HUDEP-2 (cell line): Measurements from ENCODE around the gene MYEOV.

Experiments
- DNase-seq, 76 experiments: peaks; one replicate each; lab custom pipeline; 2025; ENCODE audit not compliant: unreplicated experiment in 76 of 76; lab: John Stamatoyannopoulos, UW

MYEOV gene

DNA sequence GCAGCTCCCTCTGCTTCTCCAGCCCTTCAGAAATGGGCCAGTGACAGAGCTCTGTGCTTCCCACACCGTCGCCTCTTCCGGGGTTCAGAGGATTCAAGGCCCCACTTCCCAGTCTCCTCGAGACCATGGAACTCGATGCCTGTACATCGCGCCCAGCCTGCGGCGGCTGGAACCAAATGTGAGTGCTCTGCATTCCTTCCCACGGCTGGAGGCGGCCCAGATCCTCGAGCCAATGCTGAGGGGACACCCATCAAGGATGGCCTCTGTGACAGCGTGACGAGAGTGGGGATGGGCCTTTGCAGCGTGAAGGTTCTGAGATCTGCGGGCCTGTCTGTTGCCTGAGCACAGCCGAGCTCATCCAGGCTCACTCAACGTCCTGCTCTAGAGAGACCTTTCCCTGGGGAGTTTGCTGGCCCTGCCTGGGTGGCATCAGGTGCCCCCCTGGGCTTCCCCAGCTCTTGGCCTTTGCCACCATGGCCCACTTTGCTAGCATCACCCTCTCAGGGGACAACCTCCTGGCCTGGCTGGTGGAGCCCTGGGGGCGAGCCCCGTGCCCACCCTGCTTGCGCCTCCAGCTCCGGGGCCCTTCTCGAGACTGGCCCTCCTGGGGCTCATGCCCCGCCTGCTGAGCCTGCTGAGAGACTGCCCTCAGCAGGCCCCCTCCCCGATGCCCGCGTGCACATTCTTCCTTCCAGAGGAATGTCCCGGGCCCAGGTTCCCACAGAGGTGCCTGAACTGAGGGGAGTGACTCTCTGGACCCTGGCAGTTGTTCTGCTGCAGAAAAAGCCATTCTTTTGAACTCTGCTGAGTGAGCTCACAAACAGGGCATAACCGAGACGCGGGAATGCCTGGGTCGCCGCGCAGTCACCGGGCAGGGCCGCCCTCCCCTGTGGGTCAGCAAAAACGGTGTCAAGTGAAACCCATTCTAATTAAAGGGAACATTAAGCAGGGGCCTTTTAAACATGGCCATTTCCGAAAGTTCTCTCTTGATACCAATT, 7.3 kb upstream of the MYEOV start:
- DNase-seq: no peak

DNA sequence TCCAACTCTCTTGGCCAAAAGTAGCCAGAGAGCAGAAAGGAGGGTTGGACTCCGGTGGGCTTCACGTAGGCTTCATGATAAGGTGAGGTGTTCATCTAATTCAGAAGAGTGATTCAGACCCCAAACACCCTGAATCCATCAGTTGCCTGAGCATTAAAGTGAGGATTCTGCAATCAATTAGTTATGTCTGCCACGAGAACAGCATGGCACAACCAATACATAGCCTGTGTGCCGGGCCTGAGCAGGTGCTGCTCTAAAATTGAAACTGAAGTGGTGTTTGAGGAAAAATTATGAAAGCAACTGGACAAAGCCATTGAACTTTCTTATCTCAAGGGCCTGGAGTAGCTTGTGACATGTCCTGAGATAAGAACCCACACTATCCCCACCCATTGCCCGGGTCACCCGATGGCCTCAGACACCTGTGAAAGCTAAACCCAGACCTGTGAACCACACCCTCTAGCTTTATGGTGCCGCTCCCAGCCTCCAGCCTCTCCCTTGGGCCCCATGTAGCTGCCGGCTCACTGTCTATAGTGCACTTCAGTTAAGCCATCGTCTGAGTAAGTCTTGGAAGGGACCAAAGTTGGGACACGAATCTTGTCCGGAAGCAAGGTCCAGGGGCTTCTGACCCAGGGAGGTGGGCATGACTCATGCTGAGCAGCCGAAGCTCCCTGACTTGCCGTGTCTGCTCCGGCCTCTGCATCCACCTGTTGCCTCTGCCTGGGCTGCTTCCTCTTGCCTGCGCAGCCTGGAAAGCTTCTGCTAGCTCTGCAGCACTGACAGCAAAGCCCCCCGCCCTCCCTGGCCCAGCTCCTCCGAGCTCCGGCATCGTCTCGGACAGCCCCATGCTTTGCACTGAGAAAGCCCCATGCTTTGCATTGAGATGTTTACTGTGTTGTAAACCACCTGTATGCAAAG, 5.7 kb upstream of the MYEOV start:
- no peak for DNase-seq

DNA sequence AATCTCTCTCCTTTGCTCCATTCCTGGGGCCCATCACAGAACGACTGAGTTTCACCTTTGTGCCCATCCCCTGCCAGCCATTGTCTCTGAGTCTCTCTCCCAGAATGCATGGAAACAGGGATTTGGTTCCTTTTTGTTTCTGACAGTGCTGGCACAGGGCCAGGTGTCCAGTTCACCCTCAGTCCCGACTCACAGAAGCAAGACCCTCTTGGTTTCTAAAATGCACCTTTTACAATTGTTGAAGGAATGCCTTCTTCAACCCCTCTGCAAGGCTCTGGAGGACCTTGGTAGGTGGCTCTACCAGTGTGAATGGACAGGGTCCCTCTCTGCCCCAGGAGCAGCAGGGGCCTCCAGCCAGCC, 5.1 kb upstream of the MYEOV start:
- no peak for DNase-seq

DNA sequence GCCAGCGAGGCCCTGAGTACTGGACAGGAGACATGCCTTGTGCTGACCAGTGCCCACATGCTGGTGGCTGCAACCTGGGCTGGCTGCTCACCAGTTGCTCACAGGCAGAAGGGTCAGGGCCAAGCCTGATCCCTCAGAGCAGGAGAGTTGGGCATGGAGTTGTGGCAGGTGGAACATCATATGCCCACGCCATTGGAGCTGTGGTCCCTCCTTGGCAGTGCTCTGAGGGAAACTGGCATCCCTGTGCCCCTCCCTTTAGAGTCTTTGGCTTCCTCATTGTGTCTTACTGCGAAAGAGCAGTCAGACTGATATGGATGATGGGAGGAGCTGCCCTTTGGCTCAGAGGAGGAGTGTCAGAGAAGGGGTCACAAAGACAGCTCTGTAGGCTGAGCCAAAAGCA, 3.1 kb upstream of the MYEOV start:
- no peak for DNase-seq

DNA sequence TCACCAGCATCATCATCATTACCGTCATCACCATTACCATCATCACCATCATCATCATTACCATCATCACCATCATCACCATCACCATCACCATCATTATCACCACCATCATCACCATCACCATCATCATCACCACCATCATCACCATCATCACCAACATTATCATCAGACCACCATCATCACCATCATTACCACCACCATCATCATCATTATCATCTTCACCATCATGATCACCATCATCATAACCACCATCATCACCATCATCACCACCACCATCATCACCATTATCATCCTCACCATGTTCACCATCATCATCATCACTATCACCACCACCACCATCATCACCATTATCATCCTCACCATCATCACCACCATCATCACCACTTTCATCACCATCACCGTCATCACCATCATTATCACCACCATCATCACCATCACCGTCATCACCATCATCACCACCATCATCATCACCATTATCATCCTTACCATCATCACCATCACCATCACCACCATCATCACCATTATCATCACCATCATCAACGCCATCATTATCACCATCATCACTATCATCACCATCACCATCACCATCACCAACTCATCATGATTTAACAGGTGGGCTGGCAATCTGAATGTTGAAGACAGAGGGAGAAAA, 2.4 kb upstream of the MYEOV start:
- no peak for DNase-seq

DNA sequence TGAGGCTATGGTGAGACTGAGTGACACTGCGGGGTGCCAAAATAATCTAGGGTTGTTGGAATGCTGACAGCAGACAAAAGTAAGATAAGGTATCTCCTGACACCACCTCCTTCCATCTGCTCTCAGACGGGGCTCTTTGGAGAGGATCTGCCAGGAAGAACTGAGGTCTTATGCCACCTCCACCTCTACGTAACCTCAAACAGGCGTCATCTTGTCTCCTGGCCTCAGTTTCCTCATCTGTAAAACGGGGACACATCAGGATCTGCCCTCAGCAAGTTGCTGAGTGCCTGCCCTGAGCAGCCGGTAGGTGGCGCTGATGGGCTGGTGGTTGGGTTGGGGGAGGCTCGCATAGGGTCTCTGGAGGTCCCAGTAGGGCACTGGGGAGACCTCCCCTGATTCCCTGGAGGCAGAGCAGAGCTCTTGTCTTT, 1.7 kb upstream of the MYEOV start:
- peak in 32 of 76 experiments; percentile 4 to 47 (median 19) for DNase-seq

DNA sequence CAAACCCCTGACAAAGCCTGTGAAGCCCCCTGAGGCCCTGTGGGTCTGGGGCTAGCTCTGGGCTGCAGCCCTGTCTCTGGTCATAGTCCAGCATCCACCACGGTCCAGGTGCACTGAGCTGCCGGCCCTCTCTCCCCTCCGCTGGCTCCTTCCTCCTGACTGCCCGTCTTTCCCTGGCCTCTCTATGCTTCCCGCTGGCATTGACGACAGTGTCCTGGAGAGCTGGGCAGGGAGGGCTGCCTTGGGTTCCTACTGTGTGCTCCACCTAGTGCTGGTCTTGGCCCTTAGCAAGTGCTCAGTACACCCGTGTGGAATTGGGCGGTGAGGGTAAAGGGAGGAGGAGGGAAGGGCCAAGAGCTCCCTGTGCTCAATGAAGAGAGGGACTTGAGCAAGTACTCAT, 868 bp upstream of the MYEOV start:
- peak in 2 of 76 experiments; percentile 8 to 10 for DNase-seq

DNA sequence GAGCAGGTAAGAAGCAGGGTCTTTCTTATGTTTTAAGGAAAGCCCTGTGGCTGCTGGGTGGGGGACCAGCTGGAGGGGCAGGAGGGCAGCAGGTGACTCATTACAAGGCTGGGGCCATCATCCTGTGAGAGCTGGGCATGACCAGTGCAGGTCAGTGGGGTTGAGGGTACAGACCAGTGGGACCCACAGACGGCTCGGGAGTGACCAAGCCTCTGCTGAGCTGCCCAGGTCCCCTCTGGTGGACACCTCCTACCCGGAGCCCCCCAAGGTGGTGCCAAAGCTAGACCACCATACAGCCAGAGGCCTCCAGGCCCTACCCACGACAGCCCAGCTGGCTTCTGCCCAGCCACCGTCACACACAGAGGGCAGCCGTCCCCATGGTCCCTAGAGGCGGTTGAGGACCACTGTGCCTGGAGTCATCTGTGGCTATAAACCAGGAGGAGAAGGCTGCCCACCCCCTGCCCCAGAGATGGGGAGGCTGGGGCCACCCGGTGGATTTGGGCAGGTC, 670 bp downstream of the MYEOV start:
- DNase-seq: no peak

DNA sequence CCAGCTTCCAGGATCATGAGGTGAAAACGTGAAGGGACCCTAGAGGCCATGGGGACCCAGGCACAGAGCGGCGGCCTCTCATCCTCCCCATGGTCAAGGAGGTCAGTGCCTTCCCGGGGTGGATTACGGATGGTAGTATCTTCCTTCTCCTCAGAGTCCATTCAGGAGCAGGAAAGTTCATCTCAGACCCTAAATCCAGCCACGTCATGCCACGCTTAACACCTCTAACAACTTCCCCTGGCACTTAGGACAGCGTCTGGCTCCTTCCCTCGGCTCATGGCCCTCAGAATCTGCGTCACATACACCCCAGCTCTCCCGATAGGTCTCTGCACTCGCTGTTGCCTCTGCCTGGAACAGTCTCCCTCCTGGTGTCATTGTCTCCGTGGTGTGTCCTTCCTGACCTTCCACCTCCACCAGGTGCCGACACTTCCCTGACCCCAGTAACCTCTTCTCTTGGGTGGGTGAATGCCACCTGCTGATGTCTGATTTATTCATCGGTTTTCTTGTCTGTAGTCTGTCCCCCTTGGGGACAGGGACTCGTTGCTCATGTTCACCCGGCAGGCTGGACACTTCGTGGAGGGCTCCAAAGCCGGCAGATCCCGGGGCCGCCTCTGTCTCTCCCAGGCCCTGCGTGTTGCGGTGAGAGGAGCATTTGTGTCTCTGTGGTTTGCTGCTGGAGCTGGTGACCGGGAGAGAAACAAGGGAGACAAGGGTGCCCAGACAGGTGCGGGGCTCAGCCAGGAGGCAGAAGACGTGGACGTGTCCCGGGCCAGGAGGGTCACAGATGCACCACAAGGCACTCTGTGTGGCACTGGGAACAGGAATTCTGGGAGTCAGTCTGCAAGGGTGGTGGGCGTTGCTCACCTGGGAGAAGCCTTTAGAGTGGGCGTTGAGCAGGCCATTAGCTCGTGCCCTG, 1.4 kb downstream of the MYEOV start:
- DNase-seq: no peak

DNA sequence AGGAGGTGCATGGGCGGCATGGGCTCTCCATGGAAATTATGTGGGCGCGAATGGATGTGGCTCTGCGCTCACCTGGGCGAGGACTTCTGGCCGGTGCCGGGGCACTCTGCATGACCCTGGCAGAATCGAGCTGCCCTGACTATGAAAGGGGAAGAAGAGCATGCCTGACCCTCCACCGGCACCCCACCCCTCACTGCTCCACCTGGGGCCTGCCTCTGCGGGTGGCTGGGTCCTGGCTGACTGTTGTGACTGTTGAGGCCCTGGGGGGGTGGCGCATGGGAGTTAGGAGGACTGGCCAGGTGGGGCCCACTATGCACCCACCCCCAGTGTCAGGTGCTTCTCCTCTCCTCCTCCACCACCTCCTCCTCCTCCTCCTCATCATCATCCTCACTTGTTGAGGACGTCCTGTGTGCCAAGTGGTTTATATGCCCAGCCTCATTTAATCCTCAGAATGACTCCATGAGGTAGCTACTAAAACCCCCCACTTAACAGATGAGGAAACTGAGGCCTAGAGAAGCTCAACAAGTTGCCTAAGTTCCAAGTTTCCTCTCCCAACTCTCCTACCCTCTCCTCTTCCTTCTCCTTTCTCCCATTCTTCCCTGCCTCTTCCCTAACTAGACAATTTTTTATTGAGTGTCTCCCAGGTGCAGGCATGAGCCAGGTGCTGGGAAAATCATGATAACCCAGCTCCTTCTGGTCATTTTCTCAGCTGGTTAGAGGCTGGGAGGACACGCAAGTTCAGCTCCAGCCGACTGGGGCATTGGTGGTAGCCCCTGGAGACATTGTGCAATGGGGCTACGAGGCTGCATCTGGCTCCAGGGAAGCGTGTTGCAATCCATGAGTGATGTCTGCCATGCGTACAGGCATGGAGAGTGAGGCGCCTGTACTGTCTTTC, 2.3 kb downstream of the MYEOV start:
- DNase-seq: no peak

DNA sequence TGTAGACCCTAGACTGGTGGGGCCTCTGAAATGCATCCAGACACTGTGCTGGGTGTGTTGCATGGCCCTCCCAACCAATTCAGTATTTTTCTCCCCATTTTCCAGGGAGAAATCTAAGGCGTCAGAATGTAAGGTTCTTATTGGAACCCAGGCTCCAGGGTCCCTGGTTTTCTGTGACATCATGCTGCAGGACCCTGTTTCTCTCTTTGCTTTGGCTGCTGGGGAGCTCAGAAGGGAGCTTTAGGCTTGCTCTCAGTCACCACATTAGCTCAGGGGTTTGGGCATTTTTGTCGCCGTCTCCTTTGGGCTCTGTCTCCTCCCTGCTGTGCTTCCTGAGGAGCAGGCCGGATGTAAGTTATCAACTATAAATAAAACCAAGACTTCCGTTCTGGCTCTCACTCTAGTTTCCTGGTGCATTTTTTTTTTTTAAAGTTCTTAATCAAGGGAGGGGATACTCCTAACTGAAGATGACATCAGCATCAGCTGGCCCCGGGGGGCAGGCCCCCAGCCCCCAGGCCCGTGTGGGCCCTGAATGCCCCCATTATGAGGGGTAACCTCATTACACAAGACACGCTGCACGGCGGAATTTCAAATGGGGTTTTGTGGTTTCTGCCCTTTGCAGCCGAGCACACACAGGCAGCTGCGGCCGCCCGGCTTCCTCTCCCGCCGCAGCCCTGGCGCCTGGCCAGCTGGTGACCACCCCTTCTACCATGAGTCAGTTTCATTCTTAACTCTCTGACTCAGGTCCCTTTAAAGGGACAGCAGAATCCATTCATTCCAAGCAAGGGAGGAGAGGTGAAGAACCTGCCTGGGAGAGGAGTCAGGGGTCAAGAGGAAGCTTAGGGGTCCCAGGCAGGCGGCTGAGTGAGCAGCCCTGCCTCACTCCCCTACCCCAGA, 3.2 kb downstream of the MYEOV start:
- DNase-seq: peak in 72 of 76 experiments; percentile 18 to 89 (median 76)

DNA sequence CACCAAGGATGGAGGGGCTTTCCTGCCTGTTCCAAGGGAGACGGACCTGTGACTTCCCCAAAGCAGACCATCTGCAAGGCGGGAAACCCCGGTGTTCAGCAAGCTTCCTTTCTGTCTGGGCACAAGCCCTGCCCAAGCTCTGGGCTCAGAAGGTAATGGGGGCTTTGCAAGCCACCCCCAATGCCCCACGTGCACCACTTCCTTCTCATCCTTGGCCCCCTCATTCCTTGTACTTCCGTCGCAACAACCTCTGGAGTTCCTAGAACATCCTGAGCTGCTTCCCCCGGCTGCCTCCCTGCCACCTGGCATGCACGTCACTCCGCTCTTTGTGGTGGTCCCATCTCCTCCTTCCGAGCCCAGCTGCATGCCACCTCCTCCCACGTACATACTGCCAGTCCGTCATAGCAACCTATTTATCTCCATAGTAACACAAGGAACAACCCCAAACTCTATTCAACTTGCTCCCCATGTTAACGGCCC, 3.9 kb downstream of the MYEOV start:
- DNase-seq: no peak

DNA sequence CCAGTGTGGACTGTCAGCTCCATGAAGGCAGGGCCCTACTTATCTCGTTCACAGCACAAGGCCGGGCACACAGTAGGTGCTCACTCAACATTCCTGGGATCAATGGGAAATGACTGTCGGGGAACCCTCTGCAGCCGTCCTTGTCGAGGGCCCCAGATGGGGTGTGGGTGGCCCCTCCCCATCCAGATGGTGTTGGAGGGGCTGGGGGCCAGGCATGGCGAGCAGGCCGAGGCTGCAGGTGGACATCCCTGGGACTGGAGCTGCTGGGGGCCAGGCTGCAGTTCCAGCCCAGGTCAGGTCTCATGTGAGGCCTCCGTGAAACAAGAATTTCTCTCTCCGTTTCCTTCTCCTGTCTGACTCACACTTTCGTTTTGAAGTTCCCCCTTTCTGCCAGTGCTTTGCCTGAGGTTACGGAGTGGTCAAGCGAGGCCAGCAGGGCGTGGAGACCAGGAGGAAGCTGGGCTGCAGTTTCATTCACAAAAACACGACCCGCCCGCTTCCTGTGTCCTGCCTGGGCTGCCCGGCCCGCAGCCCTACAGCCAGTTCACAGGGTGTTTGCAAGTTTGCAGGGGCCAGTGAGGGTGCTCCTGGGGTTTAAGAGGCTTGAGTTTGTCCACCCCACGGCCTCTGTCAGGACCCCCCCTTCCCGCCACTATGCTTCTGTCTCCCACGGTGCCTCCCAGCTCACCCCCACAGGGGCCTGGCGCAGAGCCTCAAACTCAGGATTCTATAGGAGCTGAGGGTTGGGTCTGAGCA, 4.5 kb downstream of the MYEOV start:
- DNase-seq: peak in 23 of 76 experiments; percentile 6 to 51 (median 20)

DNA sequence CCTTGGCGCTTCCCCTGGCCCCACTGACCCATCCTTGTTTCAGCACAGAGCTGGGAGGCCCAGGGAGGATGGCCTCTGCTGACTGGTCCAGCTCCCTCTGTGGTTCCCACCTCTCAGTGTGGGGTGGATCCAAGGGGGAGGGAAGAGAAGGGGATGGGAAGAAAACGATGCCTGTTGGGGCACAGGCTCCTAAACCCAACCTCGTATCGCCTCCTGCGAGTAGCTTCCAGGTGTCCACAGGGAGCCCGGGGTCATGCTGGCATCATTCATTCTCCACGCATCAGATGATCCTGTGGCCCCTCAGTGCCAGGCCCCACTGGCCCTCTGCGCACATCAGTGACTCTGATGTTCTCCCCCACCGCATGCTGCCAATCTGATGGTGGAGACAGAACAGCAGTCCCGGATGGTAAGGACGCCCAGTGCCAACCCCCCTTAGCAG, 5.1 kb downstream of the MYEOV start:
- DNase-seq: no peak

DNA sequence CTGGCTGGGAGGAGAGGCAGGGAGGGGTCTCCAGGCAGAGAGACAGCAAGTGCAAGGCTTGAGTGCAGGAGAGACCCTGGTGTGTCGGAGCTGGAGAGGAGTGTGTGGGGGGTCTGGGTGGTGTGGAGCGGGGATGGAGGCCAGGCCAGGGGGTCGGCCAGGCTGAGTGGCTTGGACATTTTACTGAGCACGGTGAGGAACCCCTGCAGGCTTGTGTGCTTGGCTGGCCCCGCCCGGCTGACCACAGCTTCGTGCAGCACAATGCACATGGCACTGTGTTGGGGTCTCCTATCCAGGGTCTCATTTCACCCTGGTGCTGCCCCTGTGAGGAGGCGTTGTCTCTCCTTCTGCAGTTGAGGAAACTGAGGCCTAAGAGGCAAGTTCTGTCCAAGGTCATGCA, 5.6 kb downstream of the MYEOV start:
- no peak for DNase-seq

DNA sequence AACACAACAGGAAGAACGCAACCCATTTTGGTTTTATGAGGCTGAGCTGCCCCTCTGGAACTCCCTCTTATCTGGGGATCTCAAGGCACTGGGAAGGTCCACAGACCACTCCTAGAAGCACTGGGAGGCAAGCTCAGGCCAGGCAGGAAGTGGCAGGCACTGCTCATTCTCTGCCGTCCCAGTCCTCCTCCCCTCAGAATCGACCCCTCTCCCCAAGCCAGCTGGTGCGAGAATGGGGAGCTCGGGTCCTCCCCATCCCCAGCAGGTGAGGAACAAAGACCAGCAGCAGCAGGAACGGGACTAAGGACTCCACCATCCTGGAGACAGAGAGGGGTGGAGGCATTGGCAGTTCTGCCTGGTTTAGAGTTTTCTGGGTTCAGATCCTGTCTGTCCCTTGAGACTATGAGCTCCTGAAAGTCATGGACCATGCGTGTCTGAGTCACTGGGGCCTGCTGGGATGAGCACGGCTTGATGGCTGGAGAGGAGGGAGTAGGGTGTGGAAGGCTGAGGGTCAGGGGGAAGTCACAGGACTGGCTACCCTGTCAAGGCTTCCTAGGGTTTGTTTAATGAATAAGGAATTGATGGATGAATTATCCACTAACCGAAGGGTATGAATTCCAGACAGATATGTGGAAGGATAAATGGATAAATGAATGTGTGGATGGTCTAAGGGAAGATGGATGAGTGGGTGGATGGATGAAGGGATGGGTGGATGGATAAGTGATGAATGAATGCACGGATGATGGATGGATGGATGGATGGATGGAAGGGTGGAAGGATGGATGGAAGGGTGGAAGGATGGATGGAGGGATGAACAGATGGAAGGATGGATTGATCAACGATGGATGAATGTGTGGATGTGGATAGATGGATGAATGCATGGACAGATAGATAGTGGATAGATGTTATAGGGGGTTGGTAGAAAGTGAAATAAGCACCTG, 6.4 kb downstream of the MYEOV start:
- no peak for DNase-seq
